ENCODE measurements around the gene PEMT.

PEMT gene

GRCh38 chr17:17505151-17505550 lies 86.4 kb downstream of the PEMT start:
- Histone ChIP-seq H3K9me3 (replicated peaks; ENCODE audit: insufficient read depth, low read length) (no peaks in the 10 kb centered on the region), H2AFZ (ENCODE audit: low read length) (no peak overlapping the region), H3K9me2 (replicated peaks; ENCODE audit: insufficient read depth, low read length) (no peaks in the 10 kb centered on the region), H3K27me3 (replicated peaks; ENCODE audit: insufficient read depth, low read length) (no peaks in the 10 kb centered on the region), H3K79me2 (ENCODE audit: low read length) (no peaks in the 10 kb centered on the region), H3K27ac (ENCODE audit: low read length) (no peak overlapping the region), H3F3A (ENCODE audit: insufficient read depth, low read length) (no peaks in the 10 kb centered on the region), H3K4me1 (ENCODE audit: low read length) (no peaks in the 10 kb centered on the region), H3K4me2 (ENCODE audit: low read depth, low read length) (no peak overlapping the region), H3K36me3 (replicated peaks; ENCODE audit: insufficient read depth, low read length) (no peaks in the 10 kb centered on the region), H3K9ac (ENCODE audit: low read length) (no peak overlapping the region), H3K4me3 (ENCODE audit: low read length) (no peak overlapping the region), H4K20me1 (ENCODE audit: insufficient read depth, low read length) (no peaks in the 10 kb centered on the region)
- DNase-seq, result no peak
- TF ChIP-seq EZH2 (optimal IDR thresholded peaks at IDR 0.05; ENCODE audit: low read depth, low read length), result no peak
- TF ChIP-seq, protein P1, sequence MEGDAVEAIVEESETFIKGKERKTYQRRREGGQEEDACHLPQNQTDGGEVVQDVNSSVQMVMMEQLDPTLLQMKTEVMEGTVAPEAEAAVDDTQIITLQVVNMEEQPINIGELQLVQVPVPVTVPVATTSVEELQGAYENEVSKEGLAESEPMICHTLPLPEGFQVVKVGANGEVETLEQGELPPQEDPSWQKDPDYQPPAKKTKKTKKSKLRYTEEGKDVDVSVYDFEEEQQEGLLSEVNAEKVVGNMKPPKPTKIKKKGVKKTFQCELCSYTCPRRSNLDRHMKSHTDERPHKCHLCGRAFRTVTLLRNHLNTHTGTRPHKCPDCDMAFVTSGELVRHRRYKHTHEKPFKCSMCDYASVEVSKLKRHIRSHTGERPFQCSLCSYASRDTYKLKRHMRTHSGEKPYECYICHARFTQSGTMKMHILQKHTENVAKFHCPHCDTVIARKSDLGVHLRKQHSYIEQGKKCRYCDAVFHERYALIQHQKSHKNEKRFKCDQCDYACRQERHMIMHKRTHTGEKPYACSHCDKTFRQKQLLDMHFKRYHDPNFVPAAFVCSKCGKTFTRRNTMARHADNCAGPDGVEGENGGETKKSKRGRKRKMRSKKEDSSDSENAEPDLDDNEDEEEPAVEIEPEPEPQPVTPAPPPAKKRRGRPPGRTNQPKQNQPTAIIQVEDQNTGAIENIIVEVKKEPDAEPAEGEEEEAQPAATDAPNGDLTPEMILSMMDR (IDR thresholded peaks at IDR 0.05; ENCODE audit: low read length), result no peak
- no peak for TF ChIP-seq EZH2phosphoT487 (IDR thresholded peaks at IDR 0.05; ENCODE audit: low read length)

DNA sequence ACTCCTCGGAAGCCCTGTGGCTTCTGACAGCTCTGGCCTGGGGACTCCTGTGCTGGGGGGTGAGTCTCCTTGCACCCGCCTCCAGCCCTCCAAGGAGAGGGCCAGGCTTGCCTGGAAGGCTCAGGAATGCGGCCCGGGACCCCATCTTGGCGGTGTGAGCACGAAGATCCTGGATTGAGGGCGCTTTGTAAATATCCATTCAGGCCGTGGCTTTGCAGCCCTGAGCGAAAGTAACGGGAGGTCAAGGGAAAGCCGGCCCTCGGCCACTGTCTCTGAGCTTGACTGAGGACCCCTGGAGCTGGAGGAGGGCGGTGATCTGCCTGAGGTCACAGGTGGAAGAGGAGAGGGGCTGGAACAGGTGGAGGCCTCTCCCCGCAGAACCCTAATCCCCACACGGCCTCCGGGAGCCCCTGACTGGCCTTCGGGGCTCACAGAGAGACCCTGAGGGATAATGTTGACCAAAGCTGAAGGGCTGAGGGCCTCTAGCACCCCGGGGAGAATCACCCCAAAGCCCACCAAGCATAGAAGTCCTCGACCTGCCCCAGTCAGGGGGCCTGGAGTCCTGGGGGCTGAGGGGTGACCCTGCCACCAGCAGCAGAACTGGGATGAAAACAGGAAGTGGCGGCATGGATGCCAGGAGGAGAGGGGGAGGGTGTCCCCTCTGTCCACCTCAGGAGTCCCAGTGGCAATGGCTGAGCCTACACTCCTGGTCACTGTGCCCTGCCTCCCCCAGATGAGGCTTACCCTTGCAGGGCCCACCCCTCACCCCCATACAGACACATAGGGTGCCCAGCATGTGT lies 87.0 kb downstream of the PEMT start:
- no peak overlapping the region for H3K27ac ChIP-seq (ENCODE audit: low read length)
- DNase-seq, result no peak
- no peaks in the 10 kb centered on the region for H4K20me1 ChIP-seq (ENCODE audit: insufficient read depth, low read length)
- H3K4me2 ChIP-seq (ENCODE audit: low read depth, low read length), result no peak overlapping the region
- H3K27me3 ChIP-seq (replicated peaks; ENCODE audit: insufficient read depth, low read length), result no peaks in the 10 kb centered on the region; the same call in 1 of the 2 replicates
- no peak overlapping the region for H2AFZ ChIP-seq (ENCODE audit: low read length)
- TF ChIP-seq EZH2phosphoT487 (IDR thresholded peaks at IDR 0.05; ENCODE audit: low read length) (no peak), EZH2 (optimal IDR thresholded peaks at IDR 0.05; ENCODE audit: low read depth, low read length) (no peak)
- TF ChIP-seq, protein P1 (IDR thresholded peaks at IDR 0.05; ENCODE audit: low read length), result no peak
- H3K9me2 ChIP-seq (replicated peaks; ENCODE audit: insufficient read depth, low read length), result no peaks in the 10 kb centered on the region
- H3K36me3 ChIP-seq (replicated peaks; ENCODE audit: insufficient read depth, low read length), result no peaks in the 10 kb centered on the region
- no peaks in the 10 kb centered on the region for H3F3A ChIP-seq (ENCODE audit: insufficient read depth, low read length)
- H3K9me3 ChIP-seq (replicated peaks; ENCODE audit: insufficient read depth, low read length), result no peaks in the 10 kb centered on the region
- H3K79me2 ChIP-seq (ENCODE audit: low read length), result no peaks in the 10 kb centered on the region
- H3K4me3 ChIP-seq (ENCODE audit: low read length), result no peak overlapping the region
- no peaks in the 10 kb centered on the region for H3K4me1 ChIP-seq (ENCODE audit: low read length)
- H3K9ac ChIP-seq (ENCODE audit: low read length), result no peak overlapping the region

- Histone ChIP-seq H3K4me2 (ENCODE audit: low read depth, low read length) (no peak overlapping the region), H3K27me3 (replicated peaks; ENCODE audit: insufficient read depth, low read length) (peaks cover under 1% of the 10 kb centered on the region; the same call in 1 of the 2 replicates), H3K9ac (ENCODE audit: low read length) (no peak overlapping the region), H3K4me3 (ENCODE audit: low read length) (no peak overlapping the region), H3K9me2 (replicated peaks; ENCODE audit: insufficient read depth, low read length) (no peaks in the 10 kb centered on the region), H3K4me1 (ENCODE audit: low read length) (no peaks in the 10 kb centered on the region), H3F3A (ENCODE audit: insufficient read depth, low read length) (no peaks in the 10 kb centered on the region), H4K20me1 (ENCODE audit: insufficient read depth, low read length) (no peaks in the 10 kb centered on the region), H3K27ac (ENCODE audit: low read length) (no peak overlapping the region), H3K9me3 (replicated peaks; ENCODE audit: insufficient read depth, low read length) (no peaks in the 10 kb centered on the region), H2AFZ (ENCODE audit: low read length) (no peak overlapping the region), H3K36me3 (replicated peaks; ENCODE audit: insufficient read depth, low read length) (no peaks in the 10 kb centered on the region), H3K79me2 (ENCODE audit: low read length) (no peaks in the 10 kb centered on the region)
- TF ChIP-seq, protein P1 (IDR thresholded peaks at IDR 0.05; ENCODE audit: low read length), result no peak
- TF ChIP-seq EZH2 (optimal IDR thresholded peaks at IDR 0.05; ENCODE audit: low read depth, low read length) (no peak), EZH2phosphoT487 (IDR thresholded peaks at IDR 0.05; ENCODE audit: low read length) (no peak)
- no peak for DNase-seq
These were observed 87.9 kb downstream of the PEMT start for GRCh38 chr17:17503566-17504130.

Data from MM.1S (cell line).